CD4-positive, alpha-beta T cell treated with Interleukin-17A for 4 hours (primary cell): Measurements from ENCODE around the gene HS3ST5.

Experiments used
- DNase-seq: peaks from one replicate; pipeline ENCODE4 v3.0.0-alpha.2; 2020; ENCODE audit warnings: mixed read lengths

HS3ST5 gene

GRCh38 chr6:114144887-114145851 is 197.7 kb downstream of the HS3ST5 start:
- no peak for DNase-seq

GRCh38 chr6:114142258-114142657 is 200.6 kb downstream of the HS3ST5 start:
- DNase-seq, result no peak

GRCh38 chr6:114140416-114140815 is 202.4 kb downstream of the HS3ST5 start:
- no peak for DNase-seq

GRCh38 chr6:114138577-114139248 is 204.1 kb downstream of the HS3ST5 start:
- DNase-seq, result no peak

- no peak for DNase-seq
Measured at GRCh38 chr6:114135363-114135971, 207.4 kb downstream of the HS3ST5 start.

- no peak for DNase-seq
Measured at GRCh38 chr6:114133816-114134215, 209.0 kb downstream of the HS3ST5 start.

GRCh38 chr6:114131945-114132344 is 210.9 kb downstream of the HS3ST5 start:
- no peak for DNase-seq

- no peak for DNase-seq
Measured at GRCh38 chr6:114125576-114125975, 217.2 kb downstream of the HS3ST5 start.

- no peak for DNase-seq
Measured at GRCh38 chr6:114121913-114122662, 220.7 kb downstream of the HS3ST5 start.

GRCh38 chr6:114119056-114119455 is 223.8 kb downstream of the HS3ST5 start:
- DNase-seq, result no peak

GRCh38 chr6:114115652-114116051 is 227.2 kb downstream of the HS3ST5 start:
- no peak for DNase-seq

GRCh38 chr6:114108119-114109002 is 234.5 kb downstream of the HS3ST5 start:
- peak; percentile 35 for DNase-seq

GRCh38 chr6:114106020-114106419 is 236.8 kb downstream of the HS3ST5 start:
- DNase-seq, result no peak

- no peak for DNase-seq
Measured at GRCh38 chr6:114101255-114101654, 241.6 kb downstream of the HS3ST5 start.

GRCh38 chr6:114100215-114100994 is 242.4 kb downstream of the HS3ST5 start:
- DNase-seq, result no peak

- DNase-seq, result peak; percentile 18
Measured at GRCh38 chr6:114096561-114097172, 246.2 kb downstream of the HS3ST5 start.

- no peak for DNase-seq
Measured at GRCh38 chr6:114092943-114093342, 249.9 kb downstream of the HS3ST5 start.

GRCh38 chr6:114090626-114091025 is 252.2 kb downstream of the HS3ST5 start:
- no peak for DNase-seq

- no peak for DNase-seq
Measured at GRCh38 chr6:114087496-114087895, 255.3 kb downstream of the HS3ST5 start.

GRCh38 chr6:114085211-114085610 is 257.6 kb downstream of the HS3ST5 start:
- DNase-seq, result no peak
